ENCODE measurements around the gene VWA5B1. TPM values are rescaled to one million over a fixed set of nuclear protein-coding genes. Genes with fewer than 3 reads are reported as not detected.
A peak's percentile ranks its signal among the peaks of the same experiment; 100 is the strongest.

VWA5B1 gene
- total and polyA plus RNA-seq, 2 of the 8 experiments (the other 6 are each of a cell fraction or from before 2014, with no cell fraction given), result 0.54 to 2.3 TPM

- 80% methylated on average over 4 of the region's 4 CpGs; no CpG with 5 or more reads in 1 of the 2 experiments for WGBS, 2 experiments (ENCODE audit: extremely low coverage in 1 of 2, insufficient coverage in 1 of 2, insufficient read length in 1 of 2, insufficient replicate concordance in 2 of 2, low coverage in 1 of 2, low lambda C conversion rate in 2 of 2, missing lambda C conversion rate in 1 of 2)
These were observed 108.1 kb downstream of the VWA5B1 start for GRCh38 chr1:20398744-20399143.

More at GRCh38 chr1:20398744-20399143, 108.1 kb downstream of the VWA5B1 start:
- H2BK12ac ChIP-seq (ENCODE audit: low read depth, low read length), result no peak overlapping the region
- TF ChIP-seq NANOG (IDR thresholded peaks at IDR 0.05; ENCODE audit: insufficient read depth, low read depth, low read length, poor library complexity, severe bottlenecking) (no peak), TBP (IDR thresholded peaks at IDR 0.05; ENCODE audit: low read depth, low read length) (no peak), MAFK (IDR thresholded peaks at IDR 0.05; ENCODE audit: low read depth, low read length) (no peak), JUND (IDR thresholded peaks at IDR 0.05; ENCODE audit: low read length) (no peak), E2F6 (IDR thresholded peaks at IDR 0.05) (no peak), BCL11A (IDR thresholded peaks at IDR 0.05; ENCODE audit: low read depth in 2 of 2, low read length in 2 of 2) (no peak), SIN3A (conservative IDR thresholded peaks at IDR 0.05 in 1 of 2, IDR thresholded peaks at IDR 0.05 in 1 of 2; ENCODE audit: low read depth in 1 of 2, low read length in 2 of 2) (no peak), SP4 (IDR thresholded peaks at IDR 0.05; ENCODE audit: low read length) (no peak), TAF1 (IDR thresholded peaks at IDR 0.05; ENCODE audit: low read depth, low read length) (no peak), TCF12 (IDR thresholded peaks at IDR 0.05; ENCODE audit: low read depth, low read length) (no peak)
- no peak overlapping the region for H2BK5ac ChIP-seq (ENCODE audit: low read depth, low read length)
- CTCF ChIA-PET (ENCODE audit: partially characterized antibody), result interaction anchor here (0.7 to 3.8 kb wide), 4 partner anchors 13 to 94 kb away, joined by 3 to 20 read pairs (median 5); no protein-coding TSS in a partner anchor
- H3K9me3 ChIP-seq (ENCODE audit: insufficient read depth in 2 of 2, low read depth in 1 of 2, low read length in 1 of 2), result no peaks in the 10 kb centered on the region
- no peak overlapping the region for H3K4me3 ChIP-seq (ENCODE audit: extremely low read depth in 1 of 4, insufficient read depth in 2 of 4, low read depth in 3 of 4, low read length in 4 of 4)
- H4K20me1 ChIP-seq (replicated peaks in 1 of 2; ENCODE audit: control insufficient read depth in 1 of 2, insufficient read depth in 2 of 2, low read length in 2 of 2), result peaks cover 0 to 2% of the 10 kb centered on the region in 2 experiments
- no peaks in the 10 kb centered on the region for H3K79me1 ChIP-seq (ENCODE audit: low read depth, low read length)
- H3K4ac ChIP-seq (replicated peaks; ENCODE audit: insufficient read length, low read depth, low read length), result no peak overlapping the region
- FAIRE-seq, result no peak
- no peaks in the 10 kb centered on the region for H3K36me3 ChIP-seq (ENCODE audit: control insufficient read depth in 2 of 4, insufficient read depth in 4 of 4, low read length in 3 of 4)
- H3K79me2 ChIP-seq (ENCODE audit: control insufficient read depth in 1 of 2, insufficient read depth in 2 of 2, low read length in 2 of 2), result no peaks in the 10 kb centered on the region
- H4K91ac ChIP-seq (replicated peaks; ENCODE audit: insufficient read length, low read length), result no peak overlapping the region
- 0 out of 7 replicates have a peak, but pooled peaks cover 0 to 2% (median 0%) of the 10 kb centered on the region in 4 experiments for H3K4me1 ChIP-seq (replicated peaks in 1 of 4; ENCODE audit: control insufficient read depth in 3 of 4, insufficient read depth in 4 of 4, low read length in 3 of 4)
- no peak overlapping the region for H3K23ac ChIP-seq (ENCODE audit: insufficient read length)
- no peak overlapping the region for H3K4me2 ChIP-seq (ENCODE audit: insufficient read depth in 1 of 2, low read depth in 2 of 2, low read length in 2 of 2)
- no peak overlapping the region for H4K8ac ChIP-seq (ENCODE audit: extremely low read depth, insufficient read depth, low read length)
- H3K9ac ChIP-seq (replicated peaks in 1 of 4; ENCODE audit: extremely low read depth in 1 of 4, low read depth in 3 of 4, low read length in 3 of 4), result no peak overlapping the region
- peaks cover 25 to 59% (median 44%) of the 10 kb centered on the region in 4 experiments for H3K27me3 ChIP-seq (replicated peaks in 1 of 4; ENCODE audit: control insufficient read depth in 3 of 4, extremely low read depth in 1 of 4, insufficient read depth in 3 of 4, low read length in 3 of 4)
- no peaks in the 10 kb centered on the region for H3K23me2 ChIP-seq (ENCODE audit: low read depth, low read length)
- H2AK5ac ChIP-seq (ENCODE audit: low read depth, low read length), result no peak overlapping the region
- no peak for DNase-seq (ENCODE audit: low read depth in 1 of 2, low spot score in 2 of 2)
- no peak overlapping the region for H3K27ac ChIP-seq (ENCODE audit: low read depth, low read length)
- H3K18ac ChIP-seq (ENCODE audit: extremely low read depth, low read length), result no peak overlapping the region
- H2AFZ ChIP-seq (ENCODE audit: low read length), result no peak overlapping the region
- no peak overlapping the region for H4K5ac ChIP-seq (ENCODE audit: insufficient read length, low read depth, low read length)
- no peak overlapping the region for H3K14ac ChIP-seq (ENCODE audit: insufficient read length)
- H3K56ac ChIP-seq (replicated peaks; ENCODE audit: insufficient read length, low read depth, low read length), result peak overlapping the region; percentile 47
- no peak overlapping the region for H2BK120ac ChIP-seq (replicated peaks; ENCODE audit: low read depth, low read length)
- no peak overlapping the region for H2BK15ac ChIP-seq (ENCODE audit: low read length)
- H2BK20ac ChIP-seq (ENCODE audit: low read length), result no peak overlapping the region
- POLR2A ChIA-PET (ENCODE audit: partially characterized antibody), result interaction anchor here (1.5 kb wide), 1 partner anchor 15 kb away, joined by 4 read pairs; no protein-coding TSS in a partner anchor

All from H1 (cell line).